Prostate gland (tissue), 2 donors: ENCODE measurements around the gene ATG7. TPM values are rescaled to one million over a fixed set of nuclear protein-coding genes. Genes with fewer than 3 reads are reported as not detected.

Source experiments
- DNase-seq: peaks from one replicate; pipeline ENCODE4 v3.0.0-alpha.2; 2019; ENCODE audit warnings: low spot score
- H3K27ac ChIP-seq, 2 donors: fragments of 200-600 bp; sonication (generic); 2 replicates each; pipeline ENCODE4 v1.5.1; 2017 to 2019
- H3K27me3 ChIP-seq: fragments of 200-600 bp; sonication (generic); replicated peaks from 2 replicates; pipeline ENCODE4 v1.5.1; 2019; ENCODE audit not compliant: insufficient read depth
- H3K36me3 ChIP-seq, 2 donors: fragments of 200-600 bp; sonication (generic); 1 replicate in 1 of 2; 2 replicates in 1 of 2; pipeline versions ENCODE4 v1.5.1 to v1.8.1; 2017 to 2019
- H3K4me1 ChIP-seq: fragments of 200-600 bp; sonication (generic); replicated peaks from 2 replicates; pipeline ENCODE4 v1.5.1; 2019
- H3K4me3 ChIP-seq, 2 donors: fragments of 200-600 bp; sonication (generic); 2 replicates each; pipeline ENCODE4 v1.5.1; 2017 to 2019
- H3K9me3 ChIP-seq: fragments of 200-600 bp; sonication (generic); 2 replicates; pipeline ENCODE4 v1.5.1; 2017
- POLR2A ChIP-seq: fragments of 450-650 bp; IDR thresholded peaks from one replicate; pipeline ENCODE4 v1.6.1; 2016; ENCODE audit warnings: antibody characterized with exemption, mild to moderate bottlenecking
- POLR2AphosphoS5 ChIP-seq: sonication (generic); formaldehyde crosslinking; IDR thresholded peaks from one replicate; pipeline ENCODE4 v1.6.1; 2017; ENCODE audit warnings: antibody characterized with exemption
- WGBS: methylation state at CpG from one replicate; pipeline ENCODE4 v1.1.5; 2018; 5-methylcytosine and 5-hydroxymethylcytosine counted together
- intact Hi-C: fragments of 100-400 bp; cut with DNase I; formaldehyde crosslinking; loops from one replicate; pipeline ENCODE4 v1.14.2; 2022
- total RNA-seq, 2 donors: library from RNA; depleted of rRNA; stranded (reverse); fragments of >200 nt; gene quantifications; one replicate each; pipeline ENCODE4 v1.1.0, GENCODE V29; 2016
- TF ChIP-seq, protein P1 (sequence below), 4 experiments: fragments of 200-600 bp in 2 of 4; fragments of 450-650 bp in 2 of 4; sonication (generic) in 2 of 4; IDR thresholded peaks; 1 replicate in 3 of 4; 2 replicates in 1 of 4; pipeline ENCODE4 v1.5.1; 2016 to 2019; ENCODE audit warnings: antibody characterized with exemption in 4 of 4, mild to moderate bottlenecking in 2 of 4, moderate library complexity in 2 of 4

Gene ATG7, protein sequence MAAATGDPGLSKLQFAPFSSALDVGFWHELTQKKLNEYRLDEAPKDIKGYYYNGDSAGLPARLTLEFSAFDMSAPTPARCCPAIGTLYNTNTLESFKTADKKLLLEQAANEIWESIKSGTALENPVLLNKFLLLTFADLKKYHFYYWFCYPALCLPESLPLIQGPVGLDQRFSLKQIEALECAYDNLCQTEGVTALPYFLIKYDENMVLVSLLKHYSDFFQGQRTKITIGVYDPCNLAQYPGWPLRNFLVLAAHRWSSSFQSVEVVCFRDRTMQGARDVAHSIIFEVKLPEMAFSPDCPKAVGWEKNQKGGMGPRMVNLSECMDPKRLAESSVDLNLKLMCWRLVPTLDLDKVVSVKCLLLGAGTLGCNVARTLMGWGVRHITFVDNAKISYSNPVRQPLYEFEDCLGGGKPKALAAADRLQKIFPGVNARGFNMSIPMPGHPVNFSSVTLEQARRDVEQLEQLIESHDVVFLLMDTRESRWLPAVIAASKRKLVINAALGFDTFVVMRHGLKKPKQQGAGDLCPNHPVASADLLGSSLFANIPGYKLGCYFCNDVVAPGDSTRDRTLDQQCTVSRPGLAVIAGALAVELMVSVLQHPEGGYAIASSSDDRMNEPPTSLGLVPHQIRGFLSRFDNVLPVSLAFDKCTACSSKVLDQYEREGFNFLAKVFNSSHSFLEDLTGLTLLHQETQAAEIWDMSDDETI
- 10 to 100 TPM; 25.2 to 66.5 TPM for total RNA-seq

DNA sequence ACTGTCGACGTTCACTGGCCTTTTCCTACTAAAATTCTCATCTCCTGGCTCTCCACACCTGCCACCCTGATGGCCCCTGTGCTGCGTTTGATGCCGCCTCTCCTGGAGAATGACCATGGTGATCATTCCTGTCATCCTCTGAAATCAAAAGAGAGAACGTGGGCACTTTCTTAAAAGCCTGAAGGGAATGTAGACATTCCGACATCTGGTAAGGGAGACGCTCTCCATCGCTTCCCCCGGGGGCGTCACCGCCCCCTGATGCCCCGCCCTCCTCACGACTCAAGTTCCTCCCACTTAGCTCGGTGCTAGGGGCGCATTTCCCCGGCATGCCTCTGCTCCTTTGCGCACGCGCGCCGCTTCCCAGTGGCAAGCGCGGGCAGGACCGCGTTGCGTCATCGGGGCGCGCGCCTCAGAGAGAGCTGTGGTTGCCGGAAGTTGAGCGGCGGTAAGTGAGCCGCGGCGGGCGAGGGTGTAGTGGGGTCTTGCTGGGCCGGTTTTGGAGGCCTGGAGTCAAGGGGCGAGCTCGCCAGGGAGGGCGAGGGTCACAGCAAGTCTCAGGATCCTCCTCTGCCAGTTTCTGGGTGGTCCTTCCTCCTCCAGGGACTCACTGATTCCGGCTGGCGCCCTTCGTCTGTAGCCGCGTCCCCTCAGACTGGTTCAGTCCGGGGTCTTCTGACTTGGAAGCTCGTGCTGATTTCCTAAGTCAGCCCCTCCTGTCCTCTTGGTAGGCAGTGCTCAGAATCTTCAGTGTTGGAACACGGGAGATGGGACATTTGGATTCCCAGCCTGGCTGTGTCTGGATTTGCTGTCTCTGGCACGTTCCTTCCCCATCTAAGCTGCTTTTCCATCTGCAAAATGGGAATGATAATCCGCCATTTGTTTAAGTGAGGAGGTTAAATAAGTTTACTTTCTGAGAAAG lies at the start of gene ATG7:
Gene ATG7, plus strand, starts transcription at position 412 of the 919 bp plus-strand sequence. CDS start 26,299 bp downstream, outside the sequence.
- no peaks in the 10 kb centered on the region for H3K36me3 ChIP-seq
- peak within 1 kb of the TSS; percentile 72 to 77 for H3K27ac ChIP-seq
- peaks cover 5% of the 10 kb centered on the region for H3K4me1 ChIP-seq
- DNase-seq: peak; percentile 92
- no peaks in the 10 kb centered on the region for H3K9me3 ChIP-seq
- intact Hi-C loops: no loop called here
- TF ChIP-seq, protein P1, sequence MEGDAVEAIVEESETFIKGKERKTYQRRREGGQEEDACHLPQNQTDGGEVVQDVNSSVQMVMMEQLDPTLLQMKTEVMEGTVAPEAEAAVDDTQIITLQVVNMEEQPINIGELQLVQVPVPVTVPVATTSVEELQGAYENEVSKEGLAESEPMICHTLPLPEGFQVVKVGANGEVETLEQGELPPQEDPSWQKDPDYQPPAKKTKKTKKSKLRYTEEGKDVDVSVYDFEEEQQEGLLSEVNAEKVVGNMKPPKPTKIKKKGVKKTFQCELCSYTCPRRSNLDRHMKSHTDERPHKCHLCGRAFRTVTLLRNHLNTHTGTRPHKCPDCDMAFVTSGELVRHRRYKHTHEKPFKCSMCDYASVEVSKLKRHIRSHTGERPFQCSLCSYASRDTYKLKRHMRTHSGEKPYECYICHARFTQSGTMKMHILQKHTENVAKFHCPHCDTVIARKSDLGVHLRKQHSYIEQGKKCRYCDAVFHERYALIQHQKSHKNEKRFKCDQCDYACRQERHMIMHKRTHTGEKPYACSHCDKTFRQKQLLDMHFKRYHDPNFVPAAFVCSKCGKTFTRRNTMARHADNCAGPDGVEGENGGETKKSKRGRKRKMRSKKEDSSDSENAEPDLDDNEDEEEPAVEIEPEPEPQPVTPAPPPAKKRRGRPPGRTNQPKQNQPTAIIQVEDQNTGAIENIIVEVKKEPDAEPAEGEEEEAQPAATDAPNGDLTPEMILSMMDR (IDR thresholded peaks at IDR 0.05): peak in 2 of 4 experiments; percentile 41 to 47
- TF ChIP-seq POLR2A (peak; percentile 72), POLR2AphosphoS5 (peak; percentile 99)
- peak within 1 kb of the TSS; percentile 70 to 85 for H3K4me3 ChIP-seq
- 1% methylated on average over 49 of the region's 51 CpGs for WGBS
- no peaks in the 10 kb centered on the region for H3K27me3 ChIP-seq

DNA sequence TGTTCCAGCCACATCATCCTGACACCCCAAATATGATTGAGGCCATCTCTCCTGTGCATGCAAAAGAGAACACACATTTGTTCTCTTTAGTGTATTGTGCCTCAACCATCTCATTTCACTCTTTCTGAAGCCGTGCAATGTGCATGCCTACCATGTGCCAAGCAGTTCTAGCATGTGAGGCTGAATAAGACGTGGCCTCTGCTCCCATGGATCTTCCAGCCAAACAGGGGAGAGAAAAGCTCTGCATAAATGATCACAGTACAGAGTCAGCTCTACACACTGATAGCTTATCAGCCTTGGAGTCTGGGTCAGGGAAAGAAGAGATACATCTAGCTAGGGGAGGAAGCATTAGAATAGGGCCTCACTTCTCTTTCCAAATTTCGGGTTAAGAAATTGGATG lies 48.2 kb upstream of the ATG7 start:
- H3K4me3 ChIP-seq: no peak overlapping the region
- TF ChIP-seq, protein P1 (IDR thresholded peaks at IDR 0.05): no peak
- TF ChIP-seq POLR2AphosphoS5: no peak
- TF ChIP-seq POLR2A: no peak
- DNase-seq: no peak
- no peaks in the 10 kb centered on the region for H3K27me3 ChIP-seq
- no peaks in the 10 kb centered on the region for H3K4me1 ChIP-seq
- WGBS: 87% methylated on average over 3 of the region's 3 CpGs
- intact Hi-C loops: no loop called here
- H3K36me3 ChIP-seq: no peaks in the 10 kb centered on the region
- H3K27ac ChIP-seq: no peak overlapping the region
- H3K9me3 ChIP-seq: no peaks in the 10 kb centered on the region

DNA sequence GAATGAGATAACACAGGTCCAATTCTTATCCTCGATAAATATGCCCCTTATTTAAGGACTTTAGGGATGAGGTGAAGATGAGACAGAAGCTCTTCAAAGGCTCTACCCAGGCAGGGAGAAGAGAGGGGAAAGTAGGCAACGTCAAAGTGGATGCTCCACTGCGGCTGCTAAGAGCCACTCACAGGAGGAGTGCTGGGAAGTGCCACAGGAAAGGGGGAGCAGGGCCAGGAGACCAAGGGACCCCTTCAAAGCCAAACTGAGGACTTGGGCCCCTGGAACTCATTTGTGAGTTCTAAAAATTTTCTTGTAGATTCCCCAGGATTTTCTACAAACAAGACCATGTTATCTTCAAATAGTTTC lies 47.3 kb upstream of the ATG7 start:
- no peak for DNase-seq

DNA sequence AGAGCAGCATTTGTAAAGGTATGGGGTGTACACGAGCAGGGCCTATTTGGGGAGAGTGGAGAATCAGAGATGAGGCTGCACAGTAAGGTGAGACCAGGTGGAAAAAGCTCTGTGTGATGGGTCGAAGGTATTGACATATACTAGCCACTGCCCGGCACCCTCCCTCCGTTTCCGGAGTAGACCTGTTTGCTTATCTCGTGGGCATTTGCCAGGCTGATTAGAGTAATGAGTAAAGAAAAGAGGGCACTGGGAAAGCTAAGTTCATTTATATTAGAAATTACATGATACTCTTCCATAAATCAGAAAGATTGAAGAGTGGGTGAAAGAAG lies 46.2 kb upstream of the ATG7 start:
- H3K27ac ChIP-seq: peak overlapping the region in 1 of 2 donors; percentile 9
- no peaks in the 10 kb centered on the region for H3K9me3 ChIP-seq
- TF ChIP-seq, protein P1 (IDR thresholded peaks at IDR 0.05): no peak
- TF ChIP-seq POLR2A: no peak
- TF ChIP-seq POLR2AphosphoS5: no peak
- H3K4me1 ChIP-seq: no peaks in the 10 kb centered on the region
- DNase-seq: no peak
- intact Hi-C loops: no loop called here
- H3K36me3 ChIP-seq: no peaks in the 10 kb centered on the region
- H3K4me3 ChIP-seq: no peak overlapping the region
- H3K27me3 ChIP-seq: no peaks in the 10 kb centered on the region
- 84% methylated on average over 6 of the region's 6 CpGs for WGBS

More for the DNA sequence above, 47.3 kb upstream of the ATG7 start:
- Histone ChIP-seq H3K27me3 (no peaks in the 10 kb centered on the region), H3K4me3 (no peak overlapping the region), H3K27ac (no peak overlapping the region), H3K4me1 (no peaks in the 10 kb centered on the region), H3K36me3 (no peaks in the 10 kb centered on the region), H3K9me3 (no peaks in the 10 kb centered on the region)
- intact Hi-C loops: no loop called here
- WGBS: 84% methylated on average over 3 of the region's 3 CpGs
- TF ChIP-seq, protein P1 (IDR thresholded peaks at IDR 0.05): no peak
- no peak for TF ChIP-seq POLR2AphosphoS5
- no peak for TF ChIP-seq POLR2A
